ENCODE data around the gene BRI3.

The BRI3 gene

DNA sequence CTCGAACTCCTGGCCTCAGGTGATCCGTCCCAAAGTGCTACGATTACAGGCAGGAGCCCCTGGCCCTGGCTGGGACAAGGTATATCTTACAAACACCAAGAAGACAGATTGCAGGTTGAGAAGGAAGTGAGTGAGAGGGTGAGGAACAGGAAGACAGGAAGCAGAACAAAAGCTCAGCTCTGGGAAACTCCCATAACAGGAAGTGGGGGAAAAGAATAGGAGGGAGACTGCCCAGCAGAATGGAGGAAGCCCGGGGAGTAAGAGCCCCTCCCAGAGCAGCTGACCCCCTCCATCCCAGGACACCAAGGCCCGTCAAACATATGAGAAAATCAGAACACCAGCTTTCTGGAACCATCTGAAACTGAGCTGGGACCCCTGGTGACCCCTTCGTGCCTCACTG is 32.4 kb upstream of the BRI3 start:
- peak; percentile 82 for TF ChIP-seq GABPA (IDR thresholded peaks at IDR 0.05; ENCODE audit: low read depth)
- TF ChIP-seq, protein P1, sequence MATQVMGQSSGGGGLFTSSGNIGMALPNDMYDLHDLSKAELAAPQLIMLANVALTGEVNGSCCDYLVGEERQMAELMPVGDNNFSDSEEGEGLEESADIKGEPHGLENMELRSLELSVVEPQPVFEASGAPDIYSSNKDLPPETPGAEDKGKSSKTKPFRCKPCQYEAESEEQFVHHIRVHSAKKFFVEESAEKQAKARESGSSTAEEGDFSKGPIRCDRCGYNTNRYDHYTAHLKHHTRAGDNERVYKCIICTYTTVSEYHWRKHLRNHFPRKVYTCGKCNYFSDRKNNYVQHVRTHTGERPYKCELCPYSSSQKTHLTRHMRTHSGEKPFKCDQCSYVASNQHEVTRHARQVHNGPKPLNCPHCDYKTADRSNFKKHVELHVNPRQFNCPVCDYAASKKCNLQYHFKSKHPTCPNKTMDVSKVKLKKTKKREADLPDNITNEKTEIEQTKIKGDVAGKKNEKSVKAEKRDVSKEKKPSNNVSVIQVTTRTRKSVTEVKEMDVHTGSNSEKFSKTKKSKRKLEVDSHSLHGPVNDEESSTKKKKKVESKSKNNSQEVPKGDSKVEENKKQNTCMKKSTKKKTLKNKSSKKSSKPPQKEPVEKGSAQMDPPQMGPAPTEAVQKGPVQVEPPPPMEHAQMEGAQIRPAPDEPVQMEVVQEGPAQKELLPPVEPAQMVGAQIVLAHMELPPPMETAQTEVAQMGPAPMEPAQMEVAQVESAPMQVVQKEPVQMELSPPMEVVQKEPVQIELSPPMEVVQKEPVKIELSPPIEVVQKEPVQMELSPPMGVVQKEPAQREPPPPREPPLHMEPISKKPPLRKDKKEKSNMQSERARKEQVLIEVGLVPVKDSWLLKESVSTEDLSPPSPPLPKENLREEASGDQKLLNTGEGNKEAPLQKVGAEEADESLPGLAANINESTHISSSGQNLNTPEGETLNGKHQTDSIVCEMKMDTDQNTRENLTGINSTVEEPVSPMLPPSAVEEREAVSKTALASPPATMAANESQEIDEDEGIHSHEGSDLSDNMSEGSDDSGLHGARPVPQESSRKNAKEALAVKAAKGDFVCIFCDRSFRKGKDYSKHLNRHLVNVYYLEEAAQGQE (IDR thresholded peaks at IDR 0.05; ENCODE audit: insufficient replicate concordance, low read depth), result no peak
- TF ChIP-seq SPI1 (IDR thresholded peaks at IDR 0.05; ENCODE audit: borderline replicate concordance, low read depth), result peak; percentile 81; the same call in 1 of the 2 replicates
- TF ChIP-seq POLR2AphosphoS5 (IDR thresholded peaks at IDR 0.05; ENCODE audit: low read depth), result no peak
- TF ChIP-seq, protein P2, sequence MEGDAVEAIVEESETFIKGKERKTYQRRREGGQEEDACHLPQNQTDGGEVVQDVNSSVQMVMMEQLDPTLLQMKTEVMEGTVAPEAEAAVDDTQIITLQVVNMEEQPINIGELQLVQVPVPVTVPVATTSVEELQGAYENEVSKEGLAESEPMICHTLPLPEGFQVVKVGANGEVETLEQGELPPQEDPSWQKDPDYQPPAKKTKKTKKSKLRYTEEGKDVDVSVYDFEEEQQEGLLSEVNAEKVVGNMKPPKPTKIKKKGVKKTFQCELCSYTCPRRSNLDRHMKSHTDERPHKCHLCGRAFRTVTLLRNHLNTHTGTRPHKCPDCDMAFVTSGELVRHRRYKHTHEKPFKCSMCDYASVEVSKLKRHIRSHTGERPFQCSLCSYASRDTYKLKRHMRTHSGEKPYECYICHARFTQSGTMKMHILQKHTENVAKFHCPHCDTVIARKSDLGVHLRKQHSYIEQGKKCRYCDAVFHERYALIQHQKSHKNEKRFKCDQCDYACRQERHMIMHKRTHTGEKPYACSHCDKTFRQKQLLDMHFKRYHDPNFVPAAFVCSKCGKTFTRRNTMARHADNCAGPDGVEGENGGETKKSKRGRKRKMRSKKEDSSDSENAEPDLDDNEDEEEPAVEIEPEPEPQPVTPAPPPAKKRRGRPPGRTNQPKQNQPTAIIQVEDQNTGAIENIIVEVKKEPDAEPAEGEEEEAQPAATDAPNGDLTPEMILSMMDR (IDR thresholded peaks at IDR 0.05; ENCODE audit: insufficient read depth, low read length), result no peak
- peak in 1 of 2 experiments; percentile 38 for DNase-seq (ENCODE audit: low read depth in 1 of 2, low spot score in 1 of 2)
- no peak overlapping the region for H3K27ac ChIP-seq (replicated peaks)

DNA sequence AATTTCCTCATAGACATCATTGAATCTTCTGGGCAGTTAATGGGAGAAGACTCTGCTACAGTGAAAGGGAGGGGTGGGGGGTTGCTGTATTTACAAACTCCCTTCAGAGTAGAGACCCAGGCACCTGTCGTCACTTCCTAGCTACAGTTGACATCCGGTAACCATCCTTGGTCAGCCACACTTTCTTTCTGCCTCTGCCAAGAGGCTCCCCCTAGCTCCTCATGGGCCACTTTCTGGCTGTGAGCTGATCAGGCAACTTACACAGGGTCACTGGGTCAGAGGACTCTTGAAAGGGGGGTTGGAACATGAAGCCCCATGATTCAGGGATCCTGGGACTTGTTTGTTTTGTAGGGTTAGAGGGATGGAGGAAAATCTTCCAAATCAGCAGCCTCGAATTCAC is 30.7 kb upstream of the BRI3 start:
- no peak for TF ChIP-seq GABPA (IDR thresholded peaks at IDR 0.05; ENCODE audit: low read depth)
- TF ChIP-seq POLR2AphosphoS5 (IDR thresholded peaks at IDR 0.05; ENCODE audit: low read depth), result no peak
- TF ChIP-seq, protein P1 (IDR thresholded peaks at IDR 0.05; ENCODE audit: insufficient replicate concordance, low read depth), result no peak
- TF ChIP-seq SPI1 (IDR thresholded peaks at IDR 0.05; ENCODE audit: borderline replicate concordance, low read depth), result no peak
- TF ChIP-seq, protein P2 (IDR thresholded peaks at IDR 0.05; ENCODE audit: insufficient read depth, low read length), result no peak
- H3K27ac ChIP-seq (replicated peaks), result peak overlapping the region; percentile 31
- H3K4me3 ChIP-seq (replicated peaks; ENCODE audit: insufficient read depth, low read length), result 0 out of 2 replicates have a peak overlapping the region, but pooled peaks have one; percentile 2
- DNase-seq (ENCODE audit: low read depth in 1 of 2, low spot score in 1 of 2), result peak in 1 of 2 experiments; percentile 26
- no peaks in the 10 kb centered on the region for H3K27me3 ChIP-seq (ENCODE audit: insufficient read depth, poor library complexity, severe bottlenecking)

More for the DNA sequence above, 32.4 kb upstream of the BRI3 start:
- Histone ChIP-seq H3K27me3 (ENCODE audit: insufficient read depth, poor library complexity, severe bottlenecking) (no peaks in the 10 kb centered on the region), H3K4me3 (replicated peaks; ENCODE audit: insufficient read depth, low read length) (no peak overlapping the region)

DNA sequence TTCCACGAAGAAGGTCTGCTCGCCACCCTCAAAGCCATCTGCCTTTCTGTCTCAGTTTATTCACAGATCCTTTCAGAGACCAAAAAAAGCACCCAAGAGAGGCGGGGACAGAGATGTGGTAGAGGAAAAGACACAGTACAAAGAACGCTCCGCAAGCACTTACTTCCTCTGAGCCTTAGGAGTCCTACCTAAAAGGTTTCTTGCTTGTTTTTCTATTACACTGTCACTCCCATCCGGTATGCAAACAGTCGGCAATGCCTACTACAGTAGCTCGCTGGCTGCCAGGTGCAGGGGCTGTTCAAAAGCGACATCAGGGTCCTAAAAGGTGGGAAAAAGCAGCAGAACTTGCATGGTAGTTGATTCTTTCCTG is 30.3 kb upstream of the BRI3 start:
- Histone ChIP-seq H3K27me3 (ENCODE audit: insufficient read depth, poor library complexity, severe bottlenecking) (no peaks in the 10 kb centered on the region), H3K27ac (replicated peaks) (peak overlapping the region; percentile 31), H3K4me3 (replicated peaks; ENCODE audit: insufficient read depth, low read length) (peak overlapping the region; percentile 99)
- peak in 1 of 2 experiments; percentile 37 for DNase-seq (ENCODE audit: low read depth in 1 of 2, low spot score in 1 of 2)
- TF ChIP-seq, protein P1 (IDR thresholded peaks at IDR 0.05; ENCODE audit: insufficient replicate concordance, low read depth), result no peak
- TF ChIP-seq POLR2AphosphoS5 (IDR thresholded peaks at IDR 0.05; ENCODE audit: low read depth), result no peak
- no peak for TF ChIP-seq GABPA (IDR thresholded peaks at IDR 0.05; ENCODE audit: low read depth)
- TF ChIP-seq, protein P2 (IDR thresholded peaks at IDR 0.05; ENCODE audit: insufficient read depth, low read length), result no peak
- no peak for TF ChIP-seq SPI1 (IDR thresholded peaks at IDR 0.05; ENCODE audit: borderline replicate concordance, low read depth)

Measured in HL-60 (cell line).